22Rv1 (cell line): Measurements from ENCODE around the gene SCO1.

ENCODE experiments used
- CTCF ChIP-seq: fragments of 450-650 bp; IDR thresholded peaks from 2 replicates; pipeline ENCODE4 v1.5.1; 2017; ENCODE audit warnings: mild to moderate bottlenecking
- ZFX ChIP-seq: fragments of 450-650 bp; IDR thresholded peaks from 2 replicates; pipeline ENCODE4 v1.6.1; 2017; ENCODE audit warnings: antibody characterized with exemption, borderline replicate concordance

GRCh38 chr17:10745231-10745630, 47.9 kb upstream of the SCO1 start:
- TF ChIP-seq CTCF (no peak), ZFX (no peak)
